Kidney epithelial cell (primary cell): ENCODE data around the gene INHA. TPM values are rescaled to one million over a fixed set of nuclear protein-coding genes. Genes with fewer than 3 reads are reported as not detected.

Source experiments
- DNase-seq: peaks from one replicate; pipeline ENCODE4 v3.0.0-alpha.2; 2010; ENCODE audit warnings: low read depth
- H3K27me3 ChIP-seq: 2 replicates; pipeline ENCODE4 v1.6.0; 2011; ENCODE audit warnings: low read length; ENCODE audit not compliant: control insufficient read depth, insufficient read depth
- H3K36me3 ChIP-seq: 2 replicates; pipeline ENCODE4 v1.5.1; 2011; ENCODE audit warnings: low read length; ENCODE audit not compliant: control insufficient read depth, insufficient read depth
- H3K4me3 ChIP-seq: 2 replicates; pipeline ENCODE4 v1.5.1; 2011; ENCODE audit warnings: low read depth, mild to moderate bottlenecking, control low read depth, low read length
- CTCF ChIP-seq: IDR thresholded peaks from 2 replicates; pipeline ENCODE4 v1.5.1; 2011; ENCODE audit warnings: mild to moderate bottlenecking, moderate library complexity, low read length, control low read depth, inconsistent platforms; ENCODE audit not compliant: insufficient read depth, poor library complexity, severe bottlenecking
- total RNA-seq: library from RNA; depleted of rRNA; stranded (reverse); fragments of >200 nt; gene quantifications from 2 replicates; pipeline ENCODE4 v1.2.3, GENCODE V29; 2015

The INHA gene
- total RNA-seq, 1 donor from 2014 or later, result not detected

DNA sequence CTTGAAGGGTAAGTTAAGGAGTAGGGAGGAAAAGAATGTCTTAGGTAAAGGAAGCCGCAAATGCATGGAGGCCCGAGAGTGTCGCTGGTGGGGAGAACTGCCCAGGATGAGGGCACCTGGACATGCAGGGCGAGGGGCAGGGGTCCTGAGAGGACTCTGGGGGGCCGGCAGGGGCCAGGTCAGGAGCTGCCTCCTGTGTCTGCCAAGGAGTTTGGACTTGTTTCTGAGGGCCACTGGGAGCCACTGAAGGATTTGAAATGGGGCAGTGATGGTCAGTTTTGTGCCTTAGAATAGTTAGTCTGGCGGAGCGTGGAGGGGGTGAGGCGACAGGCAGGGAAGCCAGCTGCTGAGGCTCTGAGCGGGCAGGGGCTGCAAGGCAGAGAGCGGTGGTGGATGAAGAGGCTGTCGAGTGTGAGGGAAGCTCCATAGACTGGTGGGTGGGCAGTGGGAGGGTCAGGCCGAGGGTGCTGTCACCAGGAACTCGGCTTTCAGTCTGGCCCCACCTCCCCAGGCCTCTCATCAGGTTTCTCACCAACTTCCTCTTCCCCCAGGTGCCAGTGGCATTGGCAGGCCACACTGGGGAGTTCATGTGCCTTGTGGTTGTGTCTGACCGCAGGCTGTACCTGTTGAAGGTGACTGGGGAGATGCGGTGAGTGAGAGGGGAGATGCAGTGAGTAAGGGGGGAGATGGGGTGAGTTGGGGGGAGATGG is 40.6 kb downstream of the INHA start:
- Histone ChIP-seq H3K36me3 (no peaks in the 10 kb centered on the region), H3K4me3 (no peak overlapping the region), H3K27me3 (no peaks in the 10 kb centered on the region)
- no peak for DNase-seq
- TF ChIP-seq CTCF, result no peak

DNA sequence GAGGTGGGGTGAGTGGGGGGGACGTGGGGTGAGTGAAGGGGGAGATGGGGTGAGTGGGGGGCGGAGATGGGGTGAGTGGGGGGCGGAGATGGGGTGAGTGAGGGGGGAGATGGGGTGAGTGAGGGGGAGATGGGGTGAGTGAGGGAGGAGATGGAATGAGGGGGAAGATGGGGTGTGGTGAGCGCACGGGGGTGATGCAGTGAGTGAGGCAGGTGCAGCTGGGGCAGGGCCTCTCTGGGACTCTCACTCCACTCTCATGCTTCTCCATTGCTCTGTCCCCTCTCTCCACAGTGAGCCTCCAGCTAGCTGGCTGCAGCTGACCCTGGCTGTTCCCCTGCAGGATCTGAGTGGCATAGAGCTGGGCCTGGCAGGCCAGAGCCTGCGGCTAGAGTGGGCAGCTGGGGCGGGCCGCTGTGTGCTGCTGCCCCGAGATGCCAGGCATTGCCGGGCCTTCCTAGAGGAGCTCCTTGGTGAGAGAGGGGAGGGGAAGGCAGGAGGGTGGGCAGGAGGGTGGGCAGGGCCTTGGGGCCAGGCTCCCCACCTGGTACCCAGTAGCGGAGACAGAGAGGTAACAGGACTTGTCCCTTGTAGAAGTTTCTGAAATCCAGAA is 41.5 kb downstream of the INHA start:
- Histone ChIP-seq H3K4me3 (no peak overlapping the region), H3K36me3 (no peaks in the 10 kb centered on the region), H3K27me3 (no peaks in the 10 kb centered on the region)
- DNase-seq, result no peak
- no peak for TF ChIP-seq CTCF

GRCh38 chr2:219614076-219614860 is 42.2 kb downstream of the INHA start:
- no peak for TF ChIP-seq CTCF

DNA sequence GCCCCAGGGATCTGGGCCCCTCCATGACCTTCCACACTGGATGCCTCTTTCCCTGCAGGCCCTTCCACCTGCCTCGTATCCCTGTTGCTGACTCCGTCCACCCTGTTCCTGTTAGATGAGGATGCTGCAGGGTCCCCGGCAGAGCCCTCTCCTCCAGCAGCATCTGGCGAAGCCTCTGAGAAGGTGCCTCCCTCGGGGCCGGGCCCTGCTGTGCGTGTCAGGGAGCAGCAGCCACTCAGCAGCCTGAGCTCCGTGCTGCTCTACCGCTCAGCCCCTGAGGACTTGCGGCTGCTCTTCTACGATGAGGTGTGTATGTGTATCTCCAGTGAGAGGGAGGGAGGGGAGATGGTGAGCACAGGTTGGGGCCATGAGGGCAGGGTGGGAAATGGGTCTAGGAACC is 42.9 kb downstream of the INHA start:
- Histone ChIP-seq H3K4me3 (no peak overlapping the region), H3K27me3 (no peaks in the 10 kb centered on the region), H3K36me3 (no peaks in the 10 kb centered on the region)
- no peak for DNase-seq
- no peak for TF ChIP-seq CTCF

More at GRCh38 chr2:219614076-219614860, 42.2 kb downstream of the INHA start:
- no peak for DNase-seq
- H3K36me3 ChIP-seq, result no peaks in the 10 kb centered on the region
- H3K4me3 ChIP-seq, result no peak overlapping the region
- H3K27me3 ChIP-seq, result no peaks in the 10 kb centered on the region

GRCh38 chr2:219615894-219616293 is 43.8 kb downstream of the INHA start:
- Histone ChIP-seq H3K27me3 (no peaks in the 10 kb centered on the region), H3K36me3 (no peaks in the 10 kb centered on the region), H3K4me3 (no peak overlapping the region)
- no peak for TF ChIP-seq CTCF
- DNase-seq, result no peak
